DMS53 treated with DMSO at 0.1 percent for 48 hours (cell line): ENCODE data around the gene EYA4.

Source experiments
- DNase-seq: peaks from one replicate; lab custom pipeline; 2025; ENCODE audit not compliant: unreplicated experiment; lab: John Stamatoyannopoulos, UW

The EYA4 gene

DNA sequence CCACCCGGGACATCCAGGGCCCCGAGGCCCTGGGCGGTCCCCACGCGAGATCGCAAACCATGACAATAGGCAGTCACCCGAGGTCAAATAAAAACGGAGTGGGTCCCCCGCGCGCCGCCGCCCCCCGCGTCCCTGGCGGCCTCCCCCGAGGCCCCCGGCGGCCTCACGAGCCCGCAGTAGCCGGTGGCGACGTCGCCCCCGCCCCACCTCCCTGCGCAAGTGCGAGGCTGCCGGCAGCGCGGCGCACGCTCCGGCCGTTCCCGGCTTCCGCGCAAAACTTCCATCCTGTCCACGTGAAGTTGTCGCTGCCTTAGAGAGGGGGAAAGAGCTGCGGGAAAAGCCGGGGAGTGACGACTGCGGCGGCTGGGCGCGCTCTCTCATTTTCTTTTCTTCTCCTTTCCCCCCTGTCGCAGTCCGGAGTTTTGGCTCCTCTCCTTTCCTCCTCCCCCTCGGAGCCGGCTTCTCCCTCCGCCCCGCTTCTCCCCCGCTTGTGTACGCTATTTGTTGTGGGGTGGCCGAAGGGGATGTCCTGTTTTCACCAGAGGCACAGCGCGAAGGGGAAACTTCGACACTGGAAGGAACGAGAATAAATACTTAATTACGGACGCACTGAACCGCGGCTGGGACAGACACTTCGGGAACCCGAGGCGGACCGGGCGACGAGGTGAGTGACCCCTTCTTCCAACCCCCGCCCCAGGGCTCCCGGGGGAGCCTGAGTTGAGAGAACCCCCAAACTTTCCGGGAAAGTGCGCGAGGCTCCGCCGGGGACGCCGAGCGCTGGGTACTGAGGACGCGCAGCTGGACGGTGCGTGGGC, at the start of gene EYA4:
TSS of gene EYA4 (plus strand) at position 272 of the 815 bp plus-strand sequence. CDS start 33,424 bp downstream, outside the sequence.
- DNase-seq, result peak; percentile 17

GRCh38 chr6:133193396-133193795, 47.8 kb upstream of the EYA4 start:
- DNase-seq, result no peak

- no peak for DNase-seq
Observed at GRCh38 chr6:133198725-133199124, 42.4 kb upstream of the EYA4 start.

GRCh38 chr6:133201231-133201630, 39.9 kb upstream of the EYA4 start:
- no peak for DNase-seq

- DNase-seq, result no peak
Observed at GRCh38 chr6:133202610-133203343, 38.4 kb upstream of the EYA4 start.

GRCh38 chr6:133203344-133203697, 37.8 kb upstream of the EYA4 start:
- no peak for DNase-seq

GRCh38 chr6:133205304-133205703, 35.9 kb upstream of the EYA4 start:
- DNase-seq, result no peak

- DNase-seq, result no peak
Observed at GRCh38 chr6:133206942-133207341, 34.2 kb upstream of the EYA4 start.

GRCh38 chr6:133207754-133208153, 33.4 kb upstream of the EYA4 start:
- no peak for DNase-seq

GRCh38 chr6:133208183-133208755, 32.9 kb upstream of the EYA4 start:
- no peak for DNase-seq

DNA sequence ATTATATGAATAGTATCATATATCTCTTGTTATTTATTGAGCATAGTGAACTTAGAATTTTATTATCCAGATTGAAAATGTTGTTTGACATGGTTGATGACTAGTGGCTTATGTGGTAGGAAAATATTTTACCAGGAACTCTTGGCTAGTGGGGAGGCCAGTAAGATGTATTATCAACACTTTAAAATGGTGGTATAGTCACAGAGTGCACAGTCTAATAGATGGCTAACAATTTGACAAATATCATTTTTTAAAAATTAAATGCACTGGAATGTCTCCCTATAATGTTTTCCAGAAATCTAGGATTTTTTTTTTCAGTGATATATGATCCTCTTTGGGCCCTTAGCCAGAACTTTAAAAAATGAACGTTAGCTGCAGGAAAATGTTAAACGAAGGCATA, 26.9 kb upstream of the EYA4 start:
- DNase-seq, result no peak

GRCh38 chr6:133218852-133219251, 22.3 kb upstream of the EYA4 start:
- peak; percentile 12 for DNase-seq

GRCh38 chr6:133223452-133224029, 17.6 kb upstream of the EYA4 start:
- DNase-seq, result no peak

DNA sequence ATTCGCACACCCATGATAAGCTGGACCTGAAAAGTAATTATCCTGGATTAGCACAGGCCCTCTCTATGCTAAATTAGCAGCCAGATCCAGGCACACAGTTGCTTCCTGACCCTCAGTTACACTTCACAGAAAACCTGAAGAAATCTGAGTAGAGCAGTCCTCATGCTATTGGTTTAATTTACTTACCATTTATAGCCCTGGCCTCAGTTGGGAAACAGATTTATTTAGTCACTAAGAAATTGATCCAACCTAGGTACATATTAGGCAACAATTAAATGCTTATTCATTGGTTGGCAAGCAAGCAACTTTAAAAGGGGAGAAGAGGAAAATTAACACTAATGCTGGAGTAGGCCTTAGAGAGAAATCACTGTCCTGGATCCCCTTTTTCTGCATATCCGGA, 15.6 kb upstream of the EYA4 start:
- no peak for DNase-seq

- DNase-seq, result no peak
Observed at GRCh38 chr6:133227344-133227743, 13.8 kb upstream of the EYA4 start.

GRCh38 chr6:133230052-133230451, 11.1 kb upstream of the EYA4 start:
- DNase-seq, result peak; percentile 53

GRCh38 chr6:133235221-133235620, 5.9 kb upstream of the EYA4 start:
- no peak for DNase-seq

- no peak for DNase-seq
Observed at GRCh38 chr6:133236932-133237331, 4.2 kb upstream of the EYA4 start.

- peak; percentile 53 for DNase-seq
Observed at GRCh38 chr6:133240511-133241085, 559 bp upstream of the EYA4 start.

DNA sequence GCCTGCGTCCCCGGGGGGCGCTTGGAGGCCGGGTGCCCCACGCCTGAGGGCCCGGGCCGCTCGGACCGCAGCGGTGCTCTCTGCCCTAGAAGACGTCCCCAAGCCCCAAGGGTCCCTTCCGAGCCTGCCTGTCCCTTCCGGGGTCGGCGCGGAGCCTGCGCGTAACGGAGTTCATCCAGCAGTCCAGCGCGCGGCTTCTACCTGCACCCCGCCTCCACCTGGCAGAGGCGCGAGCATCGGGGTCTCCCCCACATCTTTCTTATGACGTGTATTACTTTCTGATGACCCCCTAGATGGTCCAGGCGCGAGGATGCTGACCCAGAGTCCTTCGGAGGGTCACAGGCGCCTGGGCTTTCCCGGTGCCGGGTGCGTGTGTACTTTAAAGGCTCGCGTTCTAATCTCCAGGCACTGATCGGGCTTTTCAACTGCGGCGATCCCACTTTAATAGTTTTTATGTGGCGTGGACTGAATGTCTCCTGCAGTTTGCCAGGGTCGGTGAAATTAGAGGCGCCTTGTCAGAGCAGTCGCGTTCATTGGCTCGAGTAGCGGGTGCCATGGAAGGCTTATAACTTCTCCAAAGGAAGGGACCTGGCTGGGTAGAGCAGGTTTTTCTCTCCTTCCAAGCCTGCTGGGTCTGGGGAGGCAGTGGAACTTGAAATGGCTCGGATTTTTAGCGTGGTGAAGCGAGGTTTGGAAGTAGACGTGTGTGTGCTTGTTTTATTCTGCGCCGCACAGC, 912 bp downstream of the EYA4 start:
- DNase-seq, result no peak
